GM18519 (cell line): Measurements from ENCODE around the gene MBP.

Experiments used
- ATAC-seq: cut with Tn5 transposase; IDR thresholded peaks from one replicate; pipeline ENCODE4 v1.9.1; 2021; ENCODE audit warnings: mild to moderate bottlenecking, moderate library complexity; ENCODE audit not compliant: unreplicated experiment, low FRiP score

The MBP gene

DNA sequence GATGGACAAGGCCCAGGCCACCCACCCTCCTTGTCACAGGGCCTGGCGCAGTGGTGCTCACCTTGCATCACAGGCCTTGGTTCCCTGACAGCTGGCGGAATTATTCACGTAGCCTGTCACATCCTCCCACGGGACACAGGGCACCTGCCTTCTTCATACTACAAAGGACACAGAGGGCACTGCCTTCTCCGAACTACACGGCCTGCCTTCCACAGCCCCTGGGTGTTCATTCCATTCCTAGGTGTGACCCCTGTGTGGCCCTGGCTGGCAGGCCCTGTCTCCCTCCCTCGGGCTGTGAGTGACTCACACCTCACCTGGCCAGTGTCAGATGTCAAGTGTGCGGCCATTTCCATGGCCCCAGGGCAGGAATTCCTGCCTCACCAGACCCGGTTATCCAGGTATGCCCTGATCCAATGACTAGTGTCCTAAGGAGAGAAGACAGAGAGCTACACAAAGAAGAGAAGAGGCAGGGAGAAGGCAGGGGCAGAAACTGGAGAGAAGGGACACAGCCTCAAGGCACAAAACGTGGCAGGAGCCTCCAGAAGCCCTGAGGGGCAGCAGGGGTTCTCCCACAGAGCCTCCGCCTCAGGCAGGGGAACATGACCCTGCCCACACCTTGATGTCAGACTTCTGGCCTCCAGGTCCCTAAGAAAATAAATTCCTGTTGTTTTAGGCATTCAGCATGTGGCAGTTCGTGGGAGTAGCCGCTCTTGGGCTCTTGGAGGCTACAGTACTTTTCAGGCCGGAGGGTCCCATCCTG, 43.4 kb downstream of the MBP start:
- ATAC-seq: no peak

DNA sequence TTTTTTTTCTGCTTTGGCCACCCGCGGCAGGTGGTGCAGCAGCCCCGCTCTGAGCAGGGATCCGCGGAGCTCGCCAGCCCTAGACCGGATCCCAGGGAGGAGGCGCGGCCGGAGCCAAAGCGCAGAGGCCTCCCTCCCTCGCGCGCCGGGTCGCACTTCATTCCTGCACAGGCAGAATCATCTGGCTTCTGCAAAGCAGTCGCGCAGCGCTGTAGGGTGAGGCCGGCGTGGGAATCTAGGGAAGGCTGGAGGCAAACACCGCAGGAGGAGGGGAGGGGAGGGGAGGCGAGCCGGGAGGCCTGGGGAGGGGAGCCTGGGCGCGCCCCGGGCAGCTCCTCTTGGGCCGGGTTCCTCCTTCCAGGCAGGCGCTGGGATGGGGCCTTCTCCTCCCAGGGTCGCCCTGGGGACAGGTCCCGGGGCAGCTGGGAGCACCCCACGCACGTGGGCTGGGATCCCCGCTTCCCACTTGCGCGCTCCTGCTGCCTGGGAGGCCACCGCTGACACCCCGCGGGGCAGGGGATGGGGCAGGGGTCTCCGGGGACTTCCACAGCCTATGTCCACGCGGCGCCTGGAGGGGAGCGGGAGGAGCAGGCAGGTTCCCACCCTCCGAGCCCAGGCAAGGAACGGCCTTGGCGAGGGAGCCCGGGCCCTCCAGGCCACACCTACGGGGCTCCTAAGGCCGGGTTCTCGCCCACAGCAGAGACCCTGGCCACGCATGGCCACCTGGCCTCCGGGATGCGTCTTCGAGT, 45.0 kb downstream of the MBP start:
- no peak for ATAC-seq

DNA sequence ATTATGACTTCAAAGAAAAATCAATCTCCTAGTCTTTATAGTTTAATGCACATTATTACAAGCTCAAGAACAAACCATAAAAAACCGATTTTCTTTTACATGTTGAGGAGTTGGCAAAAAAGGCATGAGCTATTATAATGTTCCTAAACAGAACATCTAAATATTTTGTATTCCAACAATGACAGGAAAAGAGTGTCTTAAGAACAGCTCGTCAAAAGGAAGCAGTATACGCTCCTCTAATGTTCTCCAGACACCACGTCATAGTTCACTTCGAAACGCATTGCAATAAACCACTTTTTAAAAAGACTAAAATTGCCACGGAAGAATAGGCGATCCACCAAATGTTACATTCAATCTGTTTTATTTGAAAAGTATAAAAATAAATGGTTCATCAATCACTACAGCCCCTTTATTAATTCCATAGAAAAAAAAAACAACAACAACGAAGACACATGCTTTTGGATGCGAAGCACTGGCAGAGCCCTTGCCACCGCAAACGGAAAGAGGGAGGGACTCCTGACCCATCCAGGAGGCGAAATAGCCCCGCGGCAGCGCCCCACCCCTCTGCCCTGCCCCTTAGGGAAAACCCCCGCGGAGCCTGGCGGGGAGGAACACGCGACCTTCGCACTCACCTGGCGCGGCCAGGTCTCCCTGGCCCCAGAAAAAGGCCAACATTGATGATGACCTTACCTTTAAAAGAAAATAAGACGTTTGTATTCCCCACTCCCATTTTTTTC, 45.8 kb downstream of the MBP start:
- no peak for ATAC-seq

DNA sequence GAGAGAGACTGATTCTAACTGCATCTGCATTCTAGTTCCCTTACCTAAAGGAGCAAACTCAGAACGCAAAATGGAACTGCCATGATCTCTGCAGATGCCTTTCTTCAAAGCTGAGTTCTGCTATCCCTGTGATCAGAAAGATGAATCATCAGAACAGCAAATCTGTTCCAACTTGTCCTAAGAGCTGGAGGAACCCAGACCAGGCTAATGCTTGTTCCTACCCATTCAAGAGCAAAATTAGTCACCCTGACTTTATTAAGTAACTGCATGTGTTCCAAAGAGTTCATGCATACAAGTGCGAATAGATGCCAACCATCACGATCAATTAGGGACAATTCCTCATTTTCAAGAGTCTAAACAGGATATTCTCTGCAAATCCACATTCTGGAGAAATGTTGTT, 46.5 kb downstream of the MBP start:
- no peak for ATAC-seq

DNA sequence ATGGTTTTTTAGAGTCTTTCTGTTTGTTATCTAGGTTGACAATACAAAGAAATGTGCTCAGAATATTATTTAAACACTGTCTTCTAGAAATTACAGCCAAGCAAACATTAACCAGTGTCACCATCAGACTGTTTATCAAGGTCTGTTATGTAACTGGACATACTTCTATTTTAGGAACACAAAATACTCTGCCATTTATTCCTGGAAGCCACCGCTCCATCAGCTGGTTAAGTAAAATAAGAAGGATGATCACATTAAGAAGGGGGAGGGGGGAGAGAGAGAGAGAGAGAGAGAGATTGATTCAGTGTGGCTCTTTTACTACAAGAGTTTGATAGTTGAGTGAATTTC, 47.9 kb downstream of the MBP start:
- ATAC-seq: no peak

DNA sequence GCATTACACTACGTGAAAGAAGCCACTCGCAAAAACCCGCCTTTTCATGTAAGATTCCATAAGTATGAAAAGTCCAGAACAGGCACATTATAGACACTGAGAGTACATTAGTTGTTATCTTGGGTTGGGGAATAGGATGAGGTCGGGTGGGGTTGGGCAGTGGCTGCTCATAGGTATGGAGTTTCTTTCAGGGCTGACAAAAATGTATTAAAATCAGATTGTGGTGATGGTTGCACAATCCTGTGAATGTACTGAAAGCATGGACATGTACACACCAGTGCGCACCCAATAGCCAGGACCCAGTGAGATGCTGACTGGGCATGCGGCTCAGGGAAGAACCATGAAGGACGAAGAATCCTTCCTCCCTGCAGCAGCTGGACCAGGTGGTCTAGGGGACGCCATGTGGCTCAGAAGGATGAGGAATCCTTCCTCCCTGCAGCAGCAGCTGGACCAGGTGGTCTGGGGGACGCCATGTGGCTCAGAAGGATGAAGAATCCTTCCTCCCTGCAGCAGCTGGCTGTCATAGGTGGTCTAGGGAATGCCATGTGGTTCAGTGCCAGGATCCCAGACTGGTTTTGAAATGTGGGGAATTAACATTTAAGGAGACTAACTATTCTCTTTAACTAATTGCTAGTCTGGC, 50.1 kb downstream of the MBP start:
- no peak for ATAC-seq

DNA sequence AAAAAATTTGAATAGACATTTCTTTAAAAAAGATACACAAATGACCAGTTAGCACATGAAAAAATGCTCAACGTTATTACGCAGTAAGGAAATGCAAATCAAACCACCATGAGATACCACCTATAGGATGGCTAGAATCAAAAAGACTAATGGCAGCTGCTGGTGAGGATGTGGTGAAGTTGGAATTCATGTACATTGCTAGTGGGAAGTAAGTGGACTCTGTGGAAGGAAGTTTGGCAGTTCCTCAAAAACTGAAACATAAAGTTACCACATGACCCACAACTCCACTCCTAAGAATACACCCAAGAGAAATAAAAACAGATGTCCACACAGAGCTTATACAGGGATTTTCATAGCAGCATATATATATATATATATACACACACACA, 51.2 kb downstream of the MBP start:
- no peak for ATAC-seq

DNA sequence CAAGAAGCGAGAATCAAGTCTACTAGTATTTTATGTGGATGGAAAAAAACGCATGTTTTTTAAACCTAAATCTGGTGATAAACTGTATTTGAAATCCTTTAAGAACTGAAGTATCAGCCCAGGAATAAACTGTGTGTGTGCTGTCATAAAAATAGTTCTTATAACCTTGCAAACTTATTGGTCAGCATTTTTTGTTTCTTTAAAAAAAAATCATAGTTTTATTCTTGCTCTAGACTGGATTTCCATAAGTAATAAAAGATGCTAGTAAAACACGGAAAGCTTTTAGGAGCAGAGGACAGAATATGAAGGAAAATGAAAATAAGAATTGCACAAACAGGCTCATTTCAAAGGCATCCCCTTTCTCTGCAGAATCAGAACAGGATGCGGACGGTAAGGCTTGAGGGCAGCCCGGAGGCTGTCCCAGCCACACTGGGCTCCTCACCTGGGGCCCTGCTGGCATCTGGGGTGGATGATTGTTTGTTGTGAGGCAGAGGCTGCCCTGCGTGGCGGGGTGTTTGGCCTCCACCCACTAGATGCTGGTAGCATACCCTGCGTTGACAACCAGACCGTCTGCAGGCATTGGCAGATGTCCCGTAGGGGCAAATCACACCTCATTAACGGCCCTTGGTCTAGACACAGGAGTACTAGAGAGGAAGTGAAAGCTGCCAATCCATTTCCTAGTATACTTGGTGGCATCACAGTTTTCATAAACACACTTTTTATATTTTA, 52.5 kb downstream of the MBP start:
- ATAC-seq: peak; percentile 78

DNA sequence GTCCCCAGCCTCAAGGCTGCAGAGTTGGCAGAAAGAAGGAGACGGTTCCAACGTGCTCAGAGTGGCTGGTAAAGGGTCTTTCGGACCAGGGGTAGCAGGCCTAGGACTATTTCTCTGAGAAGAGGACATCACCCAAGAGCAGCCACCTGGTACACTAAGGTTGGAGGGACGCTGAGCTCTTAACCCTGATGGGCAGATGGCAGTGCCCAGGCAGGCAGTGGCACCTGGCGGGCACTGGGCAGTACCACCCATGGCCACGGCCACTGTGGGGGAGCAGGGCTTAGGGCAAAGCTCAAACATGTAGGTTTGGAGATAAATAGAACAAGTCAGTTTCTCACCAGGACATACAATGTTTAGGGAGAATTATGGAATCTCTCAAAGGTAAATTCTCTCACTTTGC, 53.5 kb downstream of the MBP start:
- ATAC-seq: no peak

DNA sequence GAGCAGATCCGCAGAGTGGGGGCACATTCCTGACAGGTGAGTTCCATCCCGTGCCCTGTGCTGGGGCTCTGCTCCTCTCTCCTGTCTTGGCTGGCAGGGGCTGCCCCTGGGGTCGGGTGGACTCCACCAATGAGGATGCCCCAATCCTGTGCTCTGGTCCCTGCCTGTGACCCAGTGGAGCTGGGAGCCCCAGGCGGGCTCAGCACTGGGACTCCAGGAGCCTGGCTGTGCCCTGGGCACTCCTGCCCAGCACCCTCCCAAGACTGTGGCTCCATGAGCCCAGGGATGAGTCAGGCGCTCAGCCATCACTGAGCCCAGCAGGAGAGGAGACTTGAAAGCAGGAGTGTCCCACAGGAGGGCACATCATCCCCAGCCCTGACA, 53.9 kb downstream of the MBP start:
- ATAC-seq: no peak

DNA sequence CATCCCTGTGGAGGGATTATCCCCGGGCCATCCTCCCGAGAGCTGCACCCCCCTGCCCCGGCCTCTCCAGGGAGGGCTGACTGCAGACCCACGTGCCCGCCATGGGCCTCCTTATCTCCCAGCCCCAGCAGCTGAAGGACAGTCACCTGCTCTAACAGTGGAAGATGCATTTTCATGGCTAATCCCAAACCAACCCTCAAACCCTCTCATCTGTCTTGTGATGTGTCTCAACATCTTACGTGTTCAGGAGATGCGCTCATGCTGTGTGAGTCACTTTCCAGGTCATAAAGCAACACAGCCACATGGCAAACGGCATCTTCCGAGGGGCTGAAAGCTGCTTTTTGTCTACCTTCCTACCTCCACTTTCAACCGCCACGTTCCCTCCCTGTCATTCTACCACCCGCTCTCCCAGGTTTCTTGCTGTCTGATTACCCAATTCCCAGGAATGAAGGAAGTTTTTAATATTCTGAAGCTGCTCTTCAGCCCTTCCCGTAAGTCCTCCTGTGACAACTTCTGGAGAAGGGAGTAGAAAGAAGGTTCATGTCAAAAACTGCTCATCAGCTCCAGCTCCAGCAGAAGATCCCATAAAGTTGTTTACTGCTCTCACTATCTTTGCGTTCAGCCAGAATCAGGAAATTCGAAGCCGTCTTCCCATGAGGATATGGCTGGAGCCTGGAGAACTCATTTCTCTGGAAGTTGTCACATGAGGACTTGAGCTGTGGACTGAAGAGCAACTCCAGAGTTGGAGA, 54.5 kb downstream of the MBP start:
- ATAC-seq: no peak

DNA sequence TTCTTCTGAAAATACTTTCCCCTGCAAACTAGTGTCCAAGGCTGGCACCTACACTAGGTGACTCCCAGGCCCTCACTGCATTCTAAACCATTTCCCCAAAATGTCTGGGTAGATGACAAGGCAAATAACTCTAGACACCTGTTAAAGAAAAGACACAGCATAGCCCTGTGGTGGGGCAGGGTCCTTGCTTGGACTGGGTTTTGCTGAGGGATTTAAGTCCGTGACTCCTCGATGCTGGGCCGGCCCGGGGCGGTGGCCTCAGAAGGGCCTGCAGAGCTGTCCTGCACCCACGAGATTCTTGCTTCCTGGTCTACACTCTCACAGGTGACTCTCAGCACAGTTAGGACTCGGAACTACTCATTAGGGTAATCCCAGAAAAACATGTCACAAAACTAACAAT, 55.2 kb downstream of the MBP start:
- no peak for ATAC-seq

DNA sequence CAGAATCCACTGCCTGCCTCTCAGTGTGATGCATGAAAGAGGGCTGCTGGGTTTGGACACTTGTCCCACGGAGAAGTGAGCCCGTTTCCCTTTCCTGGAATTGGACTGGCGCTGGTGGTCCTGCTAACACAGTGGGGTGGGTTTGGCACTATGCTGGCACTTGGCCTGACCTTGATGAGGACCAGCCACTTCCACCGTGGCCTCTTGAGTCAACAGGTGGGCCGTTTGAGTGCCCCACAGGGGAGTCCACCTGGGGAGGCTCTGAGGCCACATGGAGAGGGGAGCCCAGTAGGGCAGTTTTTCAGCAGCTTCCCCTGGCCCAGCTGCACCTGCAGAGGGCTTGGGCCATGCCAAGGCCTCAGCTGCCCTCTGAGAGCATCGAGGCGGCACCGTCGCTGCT, 56.5 kb downstream of the MBP start:
- ATAC-seq: no peak

DNA sequence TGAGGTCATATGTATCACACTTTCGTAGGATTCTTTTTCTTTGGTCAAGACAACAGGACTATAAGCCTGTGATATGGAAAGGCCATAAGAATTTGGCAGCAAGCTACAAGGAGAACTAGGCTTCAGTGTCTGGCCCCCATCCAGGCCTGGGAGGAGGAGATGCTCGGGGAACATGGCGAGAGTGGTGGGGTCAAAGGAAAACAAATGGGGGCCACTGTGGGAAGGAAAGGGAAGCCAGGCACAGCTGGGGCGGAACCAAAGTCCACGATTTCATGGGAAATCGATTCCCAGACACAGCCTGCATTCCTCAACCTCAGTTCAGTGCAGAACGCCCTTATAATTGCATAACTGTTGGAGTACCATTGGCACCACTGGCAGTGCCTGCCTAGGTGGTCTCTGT, 58.2 kb downstream of the MBP start:
- ATAC-seq: no peak

DNA sequence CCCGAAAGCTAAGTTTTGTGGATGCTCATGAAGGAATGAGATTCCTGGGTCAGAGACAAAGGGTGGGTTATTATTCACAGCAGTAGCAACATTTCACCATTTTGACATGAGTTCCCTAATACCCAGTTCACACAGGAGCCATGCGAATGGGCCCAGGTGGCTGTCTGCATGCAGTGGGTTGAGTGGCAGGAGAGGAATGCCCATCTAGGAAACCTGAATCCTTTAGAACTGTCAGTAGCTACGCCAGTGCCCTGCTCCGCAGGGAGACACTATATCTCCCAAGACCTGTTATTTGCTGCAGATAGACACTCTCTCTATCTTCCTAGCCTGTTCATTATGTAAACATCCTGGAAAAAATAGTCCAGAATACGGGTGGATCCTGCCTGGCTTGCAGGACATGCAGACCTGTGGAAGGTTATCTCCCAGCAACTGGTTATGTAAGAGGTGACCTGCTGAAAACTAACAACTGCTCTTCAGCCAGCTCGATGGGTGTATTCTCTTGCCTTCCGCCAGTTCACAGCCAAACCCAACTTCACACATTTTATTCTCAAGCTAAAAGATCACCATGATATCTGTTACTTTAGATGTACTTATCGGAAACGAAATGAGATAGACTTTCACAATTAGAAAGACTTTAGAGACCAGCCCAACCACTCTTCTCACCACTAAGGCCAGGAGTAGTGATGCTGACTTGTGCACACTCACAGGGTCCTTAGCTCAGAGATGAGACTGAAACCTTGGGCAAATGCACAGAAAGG, 59.1 kb downstream of the MBP start:
- no peak for ATAC-seq

DNA sequence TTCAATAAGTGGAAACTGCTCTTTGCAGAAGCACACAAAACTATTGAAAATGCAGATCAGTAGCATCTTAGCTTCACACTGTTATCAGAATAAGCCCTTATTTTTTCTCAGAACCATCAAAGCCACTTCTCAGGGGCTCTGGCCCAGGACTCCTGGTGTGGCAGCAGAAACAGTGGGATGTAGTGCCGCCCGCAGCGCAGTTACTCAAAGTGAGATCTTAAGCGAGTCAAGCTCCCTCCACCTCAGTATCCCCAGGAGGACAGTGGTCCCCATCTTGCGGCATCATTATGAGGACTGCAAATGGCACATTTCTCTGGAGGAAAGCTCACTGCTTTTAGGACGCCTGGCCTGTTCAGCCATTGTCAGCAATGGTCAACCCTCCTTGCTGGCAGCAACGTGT, 60.0 kb downstream of the MBP start:
- no peak for ATAC-seq

DNA sequence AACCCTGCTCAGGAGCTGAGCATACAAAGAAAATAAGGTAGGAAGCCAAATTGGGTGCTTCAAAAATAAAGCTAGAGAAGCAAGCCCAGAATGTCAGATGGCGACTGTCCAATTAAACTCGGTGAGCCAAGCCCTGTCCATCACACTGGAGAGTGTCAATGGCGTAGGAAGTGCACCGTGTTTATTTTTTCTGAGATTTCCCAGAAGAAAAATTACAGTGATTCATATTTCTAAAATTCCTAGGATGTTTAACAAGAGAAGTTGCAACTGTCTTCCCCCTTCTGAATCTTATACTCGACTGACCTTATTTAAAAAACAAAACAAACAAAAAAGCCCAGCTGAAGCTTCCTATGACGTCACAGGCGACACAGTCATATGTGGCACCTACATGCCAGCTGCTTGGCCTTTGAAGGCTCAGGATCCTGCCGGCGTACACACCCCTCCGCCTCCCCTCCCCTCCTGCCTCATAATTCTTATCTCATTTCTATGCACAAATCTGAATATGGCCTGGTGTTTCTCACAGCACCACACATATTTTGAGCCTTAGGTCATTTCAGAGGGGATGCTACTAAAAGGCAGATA, 60.8 kb downstream of the MBP start:
- ATAC-seq: no peak

DNA sequence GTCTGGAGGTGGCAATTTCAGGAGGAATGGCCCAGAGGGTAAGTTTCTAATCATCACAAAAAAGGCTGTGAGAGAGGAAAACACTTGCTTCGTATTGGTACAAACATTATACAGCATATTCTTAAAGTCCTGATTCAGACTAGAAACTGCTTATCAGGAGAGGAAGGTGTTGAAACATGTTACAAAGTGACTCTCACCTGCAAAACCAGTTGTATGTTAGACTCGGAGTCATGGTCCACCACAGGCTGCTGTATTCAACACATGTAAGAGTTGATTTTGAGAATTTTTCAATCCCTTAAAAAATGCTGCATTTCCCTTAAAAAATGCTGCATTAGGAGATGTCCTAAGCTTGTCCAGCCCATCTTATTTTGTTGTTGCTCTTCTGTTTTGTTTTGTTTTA, 61.5 kb downstream of the MBP start:
- no peak for ATAC-seq

DNA sequence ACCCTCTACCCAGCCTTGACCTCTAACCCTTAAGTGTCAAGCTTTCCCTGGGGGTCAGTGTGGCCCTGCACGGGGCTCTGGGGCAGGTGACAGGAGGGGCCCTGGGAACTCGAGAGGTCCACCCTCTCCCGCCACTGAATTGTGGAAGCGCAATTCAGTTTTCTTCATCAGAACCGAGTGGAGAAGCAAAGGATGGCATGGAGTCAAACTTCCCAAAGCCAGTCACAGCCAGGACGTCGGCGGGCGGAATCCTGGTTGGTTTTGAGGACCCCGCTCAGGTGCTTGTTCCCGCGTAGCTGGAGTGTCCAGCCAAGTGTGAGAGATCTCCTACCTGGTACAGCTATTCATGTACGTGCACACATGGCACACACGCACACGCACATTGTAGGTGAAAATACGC, 62.0 kb downstream of the MBP start:
- ATAC-seq: no peak
